HEK293T (cell line): ENCODE results near the gene ESYT1.

Experiments
- ARNT ChIP-seq: fragments of 450-650 bp; IDR thresholded peaks from 2 replicates; pipeline ENCODE4 v1.6.1; 2017; ENCODE audit warnings: mild to moderate bottlenecking
- BHLHE40 ChIP-seq: fragments of 450-650 bp; IDR thresholded peaks from 2 replicates; pipeline ENCODE4 v1.6.1; 2016; ENCODE audit warnings: mild to moderate bottlenecking, moderate library complexity, borderline replicate concordance
- ELF4 ChIP-seq: fragments of 450-650 bp; IDR thresholded peaks from 2 replicates; pipeline ENCODE4 v1.6.1; 2017; ENCODE audit warnings: antibody characterized with exemption
- FOXA1 ChIP-seq: fragments of 450-650 bp; IDR thresholded peaks from 2 replicates; pipeline ENCODE4 v1.6.1; 2016; ENCODE audit warnings: mild to moderate bottlenecking
- FOXK2 ChIP-seq: fragments of 450-650 bp; IDR thresholded peaks from 2 replicates; pipeline ENCODE4 v1.6.1; 2016; ENCODE audit warnings: mild to moderate bottlenecking
- FOXM1 ChIP-seq: fragments of 450-650 bp; IDR thresholded peaks from 2 replicates; pipeline ENCODE4 v1.6.1; 2017; ENCODE audit warnings: mild to moderate bottlenecking, borderline replicate concordance
- HDGF ChIP-seq: fragments of 450-650 bp; IDR thresholded peaks from 2 replicates; pipeline ENCODE4 v1.6.1; 2017; ENCODE audit warnings: antibody characterized with exemption, borderline replicate concordance
- L3MBTL2 ChIP-seq: fragments of 450-650 bp; conservative IDR thresholded peaks from 2 replicates; pipeline ENCODE4 v1.6.1; 2016; ENCODE audit warnings: mild to moderate bottlenecking
- LEF1 ChIP-seq: fragments of 450-650 bp; IDR thresholded peaks from 2 replicates; pipeline ENCODE4 v1.6.1; 2017; ENCODE audit warnings: mild to moderate bottlenecking, borderline replicate concordance
- SP1 ChIP-seq: fragments of 450-650 bp; IDR thresholded peaks from 2 replicates; pipeline ENCODE4 v1.6.1; 2017
- SUZ12 ChIP-seq: fragments of 450-650 bp; IDR thresholded peaks from 2 replicates; pipeline ENCODE4 v1.6.1; 2016; ENCODE audit warnings: mild to moderate bottlenecking
- TARDBP ChIP-seq: fragments of 450-650 bp; IDR thresholded peaks from 2 replicates; pipeline ENCODE4 v1.6.1; 2016
- TF ChIP-seq, protein P1 (sequence below): fragments of 450-650 bp; IDR thresholded peaks from 2 replicates; pipeline ENCODE4 v1.6.1; 2016

DNA sequence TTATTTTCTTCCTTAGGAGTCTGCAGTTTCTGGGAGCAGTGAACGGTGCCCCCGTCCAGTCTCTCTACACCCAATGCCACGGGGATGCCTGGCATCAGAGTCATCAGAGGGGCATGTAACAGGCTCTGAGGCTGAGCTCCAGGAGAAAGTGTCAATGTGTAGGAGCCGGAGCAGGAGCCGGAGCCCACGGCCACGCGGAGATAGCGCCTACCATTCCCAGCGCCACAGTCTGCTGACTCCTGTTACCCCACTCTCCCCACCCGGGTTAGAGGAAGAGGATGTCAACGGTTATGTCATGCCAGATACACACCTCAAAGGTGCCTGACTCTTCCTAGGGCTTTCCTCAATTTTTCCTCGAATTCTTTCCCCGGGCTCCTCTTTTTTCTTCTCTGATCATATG, 27.0 kb upstream of the ESYT1 start:
- TF ChIP-seq, protein P1, sequence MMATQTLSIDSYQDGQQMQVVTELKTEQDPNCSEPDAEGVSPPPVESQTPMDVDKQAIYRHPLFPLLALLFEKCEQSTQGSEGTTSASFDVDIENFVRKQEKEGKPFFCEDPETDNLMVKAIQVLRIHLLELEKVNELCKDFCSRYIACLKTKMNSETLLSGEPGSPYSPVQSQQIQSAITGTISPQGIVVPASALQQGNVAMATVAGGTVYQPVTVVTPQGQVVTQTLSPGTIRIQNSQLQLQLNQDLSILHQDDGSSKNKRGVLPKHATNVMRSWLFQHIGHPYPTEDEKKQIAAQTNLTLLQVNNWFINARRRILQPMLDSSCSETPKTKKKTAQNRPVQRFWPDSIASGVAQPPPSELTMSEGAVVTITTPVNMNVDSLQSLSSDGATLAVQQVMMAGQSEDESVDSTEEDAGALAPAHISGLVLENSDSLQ, result no peak
- no peak for TF ChIP-seq TARDBP
- no peak for TF ChIP-seq ELF4
- TF ChIP-seq FOXK2, result no peak
- no peak for TF ChIP-seq BHLHE40
- no peak for TF ChIP-seq ARNT
- no peak for TF ChIP-seq FOXM1
- TF ChIP-seq SP1, result no peak
- no peak for TF ChIP-seq L3MBTL2
- TF ChIP-seq LEF1, result no peak
- no peak for TF ChIP-seq HDGF
- TF ChIP-seq SUZ12, result no peak
- no peak for TF ChIP-seq FOXA1
